ENCODE results near the gene FRMD4B. TPM values are rescaled to one million over a fixed set of nuclear protein-coding genes. Genes with fewer than 3 reads are reported as not detected.

The FRMD4B gene
- polyA plus RNA-seq, 2 donors = 18.6 to 21.0 TPM

DNA sequence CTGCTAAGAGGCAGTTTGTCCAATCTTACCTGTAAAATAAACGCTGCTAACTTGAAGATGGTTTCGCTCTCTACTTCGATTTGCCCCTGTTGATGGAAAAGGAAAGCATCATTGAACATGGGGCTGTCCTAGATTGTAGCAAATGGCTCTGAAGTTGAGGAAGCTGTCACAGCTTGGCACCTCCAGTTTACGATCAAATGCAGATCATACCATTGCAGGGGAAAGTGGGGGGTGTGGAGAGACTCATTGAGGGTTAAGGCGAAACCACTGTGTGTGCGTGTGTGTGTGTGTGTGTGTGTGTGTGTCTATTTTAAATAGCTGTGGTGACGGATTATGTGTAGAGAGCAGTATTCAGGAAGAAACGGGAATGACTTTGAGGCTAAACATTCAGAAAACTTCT is 135.9 kb downstream of the FRMD4B start:
- H3K4me3 ChIP-seq (ENCODE audit: low read depth in 1 of 2, low read length in 2 of 2) = no peak overlapping the region
- H3K27ac ChIP-seq (ENCODE audit: low read depth in 2 of 2, low read length in 1 of 2) = no peak overlapping the region
- WGBS, 2 donors = 65 to 72% methylated on average over 8 of the region's 8 CpGs
- H3K36me3 ChIP-seq (ENCODE audit: control insufficient read depth in 2 of 2, insufficient read depth in 2 of 2, low read length in 1 of 2) = no peaks in the 10 kb centered on the region
- no peaks in the 10 kb centered on the region for H3K27me3 ChIP-seq (ENCODE audit: control insufficient read depth in 1 of 2, insufficient read depth in 2 of 2, low read length in 2 of 2)
- no peaks in the 10 kb centered on the region for H3K9me3 ChIP-seq (ENCODE audit: control insufficient read depth in 2 of 2, insufficient read depth in 1 of 2, low read depth in 1 of 2, low read length in 1 of 2)
- no peaks in the 10 kb centered on the region for H3K4me1 ChIP-seq (ENCODE audit: control insufficient read depth in 2 of 2, insufficient read depth in 2 of 2, low read length in 1 of 2)

DNA sequence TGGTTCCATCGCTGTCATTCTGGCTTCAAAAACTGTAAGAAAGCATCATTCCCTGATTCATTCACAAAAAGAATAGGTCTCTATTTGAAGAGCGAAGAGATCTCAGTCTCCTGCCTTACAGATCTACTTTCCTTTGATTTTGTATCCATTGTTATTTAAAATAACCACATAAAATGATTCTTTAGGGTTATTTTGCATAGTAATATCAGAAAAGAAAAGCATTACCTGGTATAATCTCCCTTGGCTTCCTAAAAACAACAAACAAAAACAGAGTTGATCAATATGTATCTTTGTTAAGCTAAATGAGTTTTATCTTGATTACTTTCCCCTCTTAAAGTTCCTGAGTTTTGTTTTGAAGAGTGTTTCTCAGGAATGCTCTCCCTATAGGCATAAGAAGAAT is 136.9 kb downstream of the FRMD4B start:
- Histone ChIP-seq H3K9me3 (ENCODE audit: control insufficient read depth in 2 of 2, insufficient read depth in 1 of 2, low read depth in 1 of 2, low read length in 1 of 2) (no peaks in the 10 kb centered on the region), H3K4me1 (ENCODE audit: control insufficient read depth in 2 of 2, insufficient read depth in 2 of 2, low read length in 1 of 2) (no peaks in the 10 kb centered on the region), H3K4me3 (ENCODE audit: low read depth in 1 of 2, low read length in 2 of 2) (no peak overlapping the region), H3K27me3 (ENCODE audit: control insufficient read depth in 1 of 2, insufficient read depth in 2 of 2, low read length in 2 of 2) (no peaks in the 10 kb centered on the region), H3K36me3 (ENCODE audit: control insufficient read depth in 2 of 2, insufficient read depth in 2 of 2, low read length in 1 of 2) (no peaks in the 10 kb centered on the region), H3K27ac (ENCODE audit: low read depth in 2 of 2, low read length in 1 of 2) (no peak overlapping the region)
- WGBS, 2 donors = 88 to 90% methylated on average over 2 of the region's 2 CpGs

DNA sequence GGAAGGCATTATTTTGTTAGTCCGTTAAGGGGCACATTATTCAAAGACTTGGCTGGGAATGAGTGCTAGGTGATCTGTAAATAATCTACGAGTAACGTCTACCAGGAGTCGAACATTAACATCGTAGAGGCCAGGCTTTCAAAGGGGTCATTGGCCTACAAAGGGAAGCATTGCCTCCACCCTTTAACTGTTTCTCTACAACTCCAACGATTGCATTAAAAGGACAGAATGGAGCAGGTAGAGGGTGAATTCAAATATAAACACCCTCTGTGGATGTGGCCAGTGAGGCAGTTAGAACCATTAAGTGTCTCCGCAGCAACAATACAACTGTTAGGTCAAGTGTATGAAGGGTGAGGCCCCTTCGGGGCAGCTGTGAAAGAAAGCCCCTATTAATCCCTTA is 137.5 kb downstream of the FRMD4B start:
- Histone ChIP-seq H3K27ac (ENCODE audit: low read depth in 2 of 2, low read length in 1 of 2) (no peak overlapping the region), H3K4me3 (ENCODE audit: low read depth in 1 of 2, low read length in 2 of 2) (no peak overlapping the region), H3K36me3 (ENCODE audit: control insufficient read depth in 2 of 2, insufficient read depth in 2 of 2, low read length in 1 of 2) (no peaks in the 10 kb centered on the region), H3K27me3 (ENCODE audit: control insufficient read depth in 1 of 2, insufficient read depth in 2 of 2, low read length in 2 of 2) (no peaks in the 10 kb centered on the region), H3K4me1 (ENCODE audit: control insufficient read depth in 2 of 2, insufficient read depth in 2 of 2, low read length in 1 of 2) (no peaks in the 10 kb centered on the region), H3K9me3 (ENCODE audit: control insufficient read depth in 2 of 2, insufficient read depth in 1 of 2, low read depth in 1 of 2, low read length in 1 of 2) (no peaks in the 10 kb centered on the region)
- WGBS, 2 donors = 60 to 82% methylated on average over 8 of the region's 8 CpGs

DNA sequence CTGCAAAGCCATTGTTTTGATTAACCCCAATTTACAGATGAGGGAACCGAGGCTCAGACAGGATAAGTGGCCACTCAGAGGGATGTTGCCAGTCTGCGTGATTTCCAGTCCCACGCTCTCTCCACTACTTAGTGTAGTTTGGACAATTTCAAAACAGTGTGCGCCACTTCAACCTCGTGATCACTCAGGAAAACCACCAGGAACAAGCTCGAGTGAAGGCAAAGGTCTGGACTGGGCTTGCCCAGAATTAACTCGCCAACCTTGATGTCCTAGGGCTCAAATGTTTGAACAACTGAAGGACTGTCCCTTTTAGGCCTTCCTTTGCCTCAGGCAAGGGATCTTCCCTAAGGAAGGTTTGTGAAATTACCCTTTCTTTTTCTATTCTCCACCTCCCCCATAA is 139.3 kb downstream of the FRMD4B start:
- WGBS, 2 donors = 89 to 94% methylated on average over 7 of the region's 7 CpGs
- Histone ChIP-seq H3K4me1 (ENCODE audit: control insufficient read depth in 2 of 2, insufficient read depth in 2 of 2, low read length in 1 of 2) (no peaks in the 10 kb centered on the region), H3K27ac (ENCODE audit: low read depth in 2 of 2, low read length in 1 of 2) (no peak overlapping the region), H3K9me3 (ENCODE audit: control insufficient read depth in 2 of 2, insufficient read depth in 1 of 2, low read depth in 1 of 2, low read length in 1 of 2) (no peaks in the 10 kb centered on the region), H3K27me3 (ENCODE audit: control insufficient read depth in 1 of 2, insufficient read depth in 2 of 2, low read length in 2 of 2) (no peaks in the 10 kb centered on the region), H3K4me3 (ENCODE audit: low read depth in 1 of 2, low read length in 2 of 2) (no peak overlapping the region), H3K36me3 (ENCODE audit: control insufficient read depth in 2 of 2, insufficient read depth in 2 of 2, low read length in 1 of 2) (no peaks in the 10 kb centered on the region)

DNA sequence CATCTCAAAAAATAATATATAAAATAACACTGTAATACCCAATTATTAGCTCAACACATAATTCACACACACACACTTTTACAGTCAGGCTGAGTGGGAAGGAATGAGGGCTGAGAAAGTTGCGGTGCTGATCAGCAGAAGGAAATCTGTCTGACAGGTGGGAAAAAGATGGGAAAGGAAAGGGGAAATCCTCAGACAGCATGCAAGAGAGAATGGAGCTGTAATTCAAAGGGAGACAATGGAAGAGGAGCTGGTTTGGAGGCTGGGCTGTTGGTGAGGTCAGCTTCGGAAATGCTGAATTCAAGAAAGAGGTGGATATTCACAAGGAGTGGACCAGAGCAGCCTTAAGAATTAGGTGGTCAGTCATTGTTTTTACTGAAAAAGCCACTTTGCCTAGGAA is 141.8 kb downstream of the FRMD4B start:
- no peaks in the 10 kb centered on the region for H3K36me3 ChIP-seq (ENCODE audit: control insufficient read depth in 2 of 2, insufficient read depth in 2 of 2, low read length in 1 of 2)
- H3K27ac ChIP-seq (ENCODE audit: low read depth in 2 of 2, low read length in 1 of 2) = no peak overlapping the region
- no peaks in the 10 kb centered on the region for H3K27me3 ChIP-seq (ENCODE audit: control insufficient read depth in 1 of 2, insufficient read depth in 2 of 2, low read length in 2 of 2)
- no peak overlapping the region for H3K4me3 ChIP-seq (ENCODE audit: low read depth in 1 of 2, low read length in 2 of 2)
- WGBS, 2 donors = 95 to 96% methylated on average over 2 of the region's 2 CpGs
- H3K4me1 ChIP-seq (ENCODE audit: control insufficient read depth in 2 of 2, insufficient read depth in 2 of 2, low read length in 1 of 2) = peaks cover 0 to 2% of the 10 kb centered on the region in 2 donors
- H3K9me3 ChIP-seq (ENCODE audit: control insufficient read depth in 2 of 2, insufficient read depth in 1 of 2, low read depth in 1 of 2, low read length in 1 of 2) = no peaks in the 10 kb centered on the region

GRCh38 chr3:69241769-69242168 is 144.1 kb downstream of the FRMD4B start:
- H3K4me3 ChIP-seq (ENCODE audit: low read depth in 1 of 2, low read length in 2 of 2) = no peak overlapping the region
- no peak overlapping the region for H3K27ac ChIP-seq (ENCODE audit: low read depth in 2 of 2, low read length in 1 of 2)
- WGBS, 2 donors = 94 to 95% methylated on average over 4 of the region's 4 CpGs
- no peaks in the 10 kb centered on the region for H3K9me3 ChIP-seq (ENCODE audit: control insufficient read depth in 2 of 2, insufficient read depth in 1 of 2, low read depth in 1 of 2, low read length in 1 of 2)
- H3K36me3 ChIP-seq (ENCODE audit: control insufficient read depth in 2 of 2, insufficient read depth in 2 of 2, low read length in 1 of 2) = no peaks in the 10 kb centered on the region
- no peaks in the 10 kb centered on the region for H3K27me3 ChIP-seq (ENCODE audit: control insufficient read depth in 1 of 2, insufficient read depth in 2 of 2, low read length in 2 of 2)
- peaks cover 0 to 2% of the 10 kb centered on the region in 2 donors for H3K4me1 ChIP-seq (ENCODE audit: control insufficient read depth in 2 of 2, insufficient read depth in 2 of 2, low read length in 1 of 2)

DNA sequence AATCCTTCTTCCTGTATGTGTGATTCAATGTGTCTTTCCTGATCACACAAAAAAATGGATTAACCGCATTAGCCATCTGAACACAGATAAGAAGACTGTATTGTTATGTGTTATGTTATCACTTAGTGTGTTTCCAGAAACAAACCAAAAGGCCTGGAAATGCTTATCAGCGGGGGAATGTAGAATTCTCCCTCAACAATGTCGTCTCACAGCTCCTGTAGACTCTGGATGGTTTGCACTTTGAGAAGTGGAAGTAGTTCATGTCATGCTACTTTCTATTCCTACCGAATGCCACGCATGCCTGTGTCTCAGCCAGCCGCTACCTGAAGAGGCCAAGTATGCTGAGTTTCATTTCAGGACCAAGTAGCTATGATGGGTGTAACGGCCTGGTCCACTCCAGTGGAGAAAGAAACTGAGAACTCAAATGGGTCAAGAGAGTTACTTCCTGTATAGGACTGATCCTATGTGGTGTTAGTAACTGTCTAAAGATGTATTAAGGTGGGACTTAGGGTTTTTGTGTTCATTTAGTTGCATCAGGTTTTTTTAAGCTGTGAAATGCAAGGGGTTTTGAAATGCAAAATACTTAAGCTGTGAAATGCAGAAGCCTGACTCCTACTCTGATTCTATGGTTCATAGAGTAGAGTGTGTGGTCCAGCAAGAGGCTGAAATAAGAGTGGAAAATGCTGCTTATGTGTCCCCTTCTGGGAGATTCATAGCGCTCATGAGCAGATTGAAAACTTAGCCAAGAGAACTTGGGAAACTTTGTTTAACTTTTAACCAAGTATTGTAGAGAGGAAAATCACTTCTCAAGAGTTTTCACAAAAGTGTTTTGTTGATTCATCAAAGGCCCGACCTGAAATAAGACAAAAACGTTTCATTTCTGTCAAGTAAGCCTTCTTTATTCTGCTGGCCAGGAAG is 145.0 kb downstream of the FRMD4B start:
- no peak overlapping the region for H3K4me3 ChIP-seq (ENCODE audit: low read depth in 1 of 2, low read length in 2 of 2)
- no peaks in the 10 kb centered on the region for H3K27me3 ChIP-seq (ENCODE audit: control insufficient read depth in 1 of 2, insufficient read depth in 2 of 2, low read length in 2 of 2)
- no peak overlapping the region for H3K27ac ChIP-seq (ENCODE audit: low read depth in 2 of 2, low read length in 1 of 2)
- H3K4me1 ChIP-seq (ENCODE audit: control insufficient read depth in 2 of 2, insufficient read depth in 2 of 2, low read length in 1 of 2) = peaks cover 0 to 2% of the 10 kb centered on the region in 2 donors
- H3K9me3 ChIP-seq (ENCODE audit: control insufficient read depth in 2 of 2, insufficient read depth in 1 of 2, low read depth in 1 of 2, low read length in 1 of 2) = no peaks in the 10 kb centered on the region
- WGBS, 2 donors = 74 to 80% methylated on average over 10 of the region's 10 CpGs
- no peaks in the 10 kb centered on the region for H3K36me3 ChIP-seq (ENCODE audit: control insufficient read depth in 2 of 2, insufficient read depth in 2 of 2, low read length in 1 of 2)

GRCh38 chr3:69239063-69239462 is 146.8 kb downstream of the FRMD4B start:
- WGBS, 2 donors = 54 to 69% methylated on average over 1 of the region's 1 CpG
- H3K27ac ChIP-seq (ENCODE audit: low read depth in 2 of 2, low read length in 1 of 2) = no peak overlapping the region

DNA sequence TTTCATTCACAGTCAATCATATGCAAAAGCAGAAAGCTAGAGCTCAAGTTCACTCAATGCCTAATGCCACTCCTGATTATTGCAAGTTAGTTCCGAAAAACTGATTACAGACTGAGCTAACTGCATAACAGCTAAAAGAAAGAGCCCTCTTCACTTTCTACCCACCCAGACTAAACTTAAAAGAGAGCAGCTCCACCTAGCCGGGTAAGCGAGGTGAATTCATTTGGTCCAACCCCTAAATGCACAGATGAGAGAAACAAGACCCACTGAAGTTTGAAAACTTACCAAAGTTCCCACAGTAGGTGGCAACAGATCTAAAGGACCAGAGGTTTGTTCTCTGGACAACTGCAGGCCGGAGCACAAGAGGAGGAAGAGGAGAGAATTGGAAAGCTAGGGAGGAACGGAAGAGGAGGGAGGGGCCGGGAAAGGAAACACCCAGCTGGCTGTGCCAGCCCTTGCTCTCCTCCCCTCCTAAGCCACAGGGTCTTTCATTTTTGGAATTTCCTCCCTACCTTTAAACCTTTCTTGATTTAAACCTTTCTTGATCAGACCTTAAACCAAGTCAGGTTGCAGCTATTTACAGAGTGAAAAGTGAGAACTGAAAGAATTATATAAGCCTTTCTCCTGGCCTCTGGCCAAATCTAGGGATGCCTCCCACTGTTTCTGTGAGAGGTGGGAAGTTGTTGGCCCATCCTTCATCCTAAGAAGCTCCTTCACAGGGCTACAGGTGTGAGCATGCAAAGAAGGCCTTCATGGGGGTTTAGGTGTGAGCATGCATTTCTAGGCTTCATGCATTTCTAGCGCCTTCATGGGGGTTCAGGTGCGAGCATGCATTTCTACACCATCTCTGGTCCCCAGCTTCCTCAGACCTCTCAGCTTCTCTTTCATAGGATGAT is 148.8 kb downstream of the FRMD4B start:
- Histone ChIP-seq H3K4me1 (ENCODE audit: control insufficient read depth in 2 of 2, insufficient read depth in 2 of 2, low read length in 1 of 2) (peaks cover 0 to 5% of the 10 kb centered on the region in 2 donors), H3K27me3 (ENCODE audit: control insufficient read depth in 1 of 2, insufficient read depth in 2 of 2, low read length in 2 of 2) (no peaks in the 10 kb centered on the region), H3K27ac (ENCODE audit: low read depth in 2 of 2, low read length in 1 of 2) (peak overlapping the region; percentile 7 to 70), H3K4me3 (ENCODE audit: low read depth in 1 of 2, low read length in 2 of 2) (peak overlapping the region; percentile 12 to 45), H3K9me3 (ENCODE audit: control insufficient read depth in 2 of 2, insufficient read depth in 1 of 2, low read depth in 1 of 2, low read length in 1 of 2) (no peaks in the 10 kb centered on the region), H3K36me3 (ENCODE audit: control insufficient read depth in 2 of 2, insufficient read depth in 2 of 2, low read length in 1 of 2) (peaks cover 0 to 2% of the 10 kb centered on the region in 2 donors)
- WGBS, 2 donors = 51 to 55% methylated on average over 8 of the region's 8 CpGs

More at GRCh38 chr3:69239063-69239462, 146.8 kb downstream of the FRMD4B start:
- no peak overlapping the region for H3K4me3 ChIP-seq (ENCODE audit: low read depth in 1 of 2, low read length in 2 of 2)
- H3K27me3 ChIP-seq (ENCODE audit: control insufficient read depth in 1 of 2, insufficient read depth in 2 of 2, low read length in 2 of 2) = no peaks in the 10 kb centered on the region
- no peaks in the 10 kb centered on the region for H3K36me3 ChIP-seq (ENCODE audit: control insufficient read depth in 2 of 2, insufficient read depth in 2 of 2, low read length in 1 of 2)
- H3K4me1 ChIP-seq (ENCODE audit: control insufficient read depth in 2 of 2, insufficient read depth in 2 of 2, low read length in 1 of 2) = peaks cover 0 to 2% of the 10 kb centered on the region in 2 donors
- H3K9me3 ChIP-seq (ENCODE audit: control insufficient read depth in 2 of 2, insufficient read depth in 1 of 2, low read depth in 1 of 2, low read length in 1 of 2) = no peaks in the 10 kb centered on the region

All from esophagus (tissue), 2 donors.